ENCODE measurements around the gene CHI3L1. TPM values are rescaled to one million over a fixed set of nuclear protein-coding genes. Genes with fewer than 3 reads are reported as not detected.
A peak's percentile ranks its signal among the peaks of the same experiment; 100 is the strongest.

Gene CHI3L1
- total RNA-seq, 3 donors from 2014 or later, result 14.2 to 638 (median 426) TPM

DNA sequence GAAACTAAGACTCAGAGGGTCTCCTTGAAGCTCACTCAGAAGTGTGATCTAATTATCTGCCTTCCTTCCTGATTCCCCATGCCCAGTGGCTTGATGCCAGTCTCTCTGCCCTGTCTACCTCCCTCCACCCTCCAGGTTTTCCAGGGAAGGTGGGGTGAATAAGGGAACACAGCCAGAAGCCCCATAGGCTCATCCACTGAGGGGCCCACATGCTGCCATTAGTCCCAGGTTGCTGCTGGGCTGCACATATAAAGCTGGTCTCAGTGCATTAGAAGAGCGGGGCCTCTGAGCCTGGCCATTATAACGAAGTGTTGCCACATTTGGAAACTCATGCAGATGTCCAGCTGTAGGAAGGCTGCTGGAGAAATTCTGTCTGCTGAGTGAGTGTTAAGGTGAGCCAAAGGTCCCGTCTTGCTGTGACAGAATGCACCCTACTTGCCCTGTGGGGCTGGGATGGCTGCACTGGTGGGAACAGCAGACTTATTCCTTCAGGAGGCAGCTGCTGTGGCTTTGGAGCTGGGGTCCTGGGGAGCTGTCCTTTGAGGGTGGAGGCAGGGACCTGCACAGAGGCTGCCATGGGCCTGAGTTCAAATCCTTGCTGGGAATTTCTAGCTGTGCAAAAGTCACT, 56.0 kb downstream of the CHI3L1 start:
- H3K27me3 ChIP-seq, result no peaks in the 10 kb centered on the region
- peak overlapping the region; percentile 70 to 77 for H3K27ac ChIP-seq
- peaks cover 4 to 13% of the 10 kb centered on the region in 2 donors for H3K4me1 ChIP-seq
- peak in 1 of 2 donors; percentile 35 for DNase-seq (ENCODE audit: low spot score in 2 of 2)
- no peaks in the 10 kb centered on the region for H3K9me3 ChIP-seq
- TF ChIP-seq, protein P1, sequence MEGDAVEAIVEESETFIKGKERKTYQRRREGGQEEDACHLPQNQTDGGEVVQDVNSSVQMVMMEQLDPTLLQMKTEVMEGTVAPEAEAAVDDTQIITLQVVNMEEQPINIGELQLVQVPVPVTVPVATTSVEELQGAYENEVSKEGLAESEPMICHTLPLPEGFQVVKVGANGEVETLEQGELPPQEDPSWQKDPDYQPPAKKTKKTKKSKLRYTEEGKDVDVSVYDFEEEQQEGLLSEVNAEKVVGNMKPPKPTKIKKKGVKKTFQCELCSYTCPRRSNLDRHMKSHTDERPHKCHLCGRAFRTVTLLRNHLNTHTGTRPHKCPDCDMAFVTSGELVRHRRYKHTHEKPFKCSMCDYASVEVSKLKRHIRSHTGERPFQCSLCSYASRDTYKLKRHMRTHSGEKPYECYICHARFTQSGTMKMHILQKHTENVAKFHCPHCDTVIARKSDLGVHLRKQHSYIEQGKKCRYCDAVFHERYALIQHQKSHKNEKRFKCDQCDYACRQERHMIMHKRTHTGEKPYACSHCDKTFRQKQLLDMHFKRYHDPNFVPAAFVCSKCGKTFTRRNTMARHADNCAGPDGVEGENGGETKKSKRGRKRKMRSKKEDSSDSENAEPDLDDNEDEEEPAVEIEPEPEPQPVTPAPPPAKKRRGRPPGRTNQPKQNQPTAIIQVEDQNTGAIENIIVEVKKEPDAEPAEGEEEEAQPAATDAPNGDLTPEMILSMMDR (IDR thresholded peaks at IDR 0.05), result no peak
- TF ChIP-seq POLR2AphosphoS5 (IDR thresholded peaks at IDR 0.05) (no peak), POLR2A (IDR thresholded peaks at IDR 0.05) (no peak)
- intact Hi-C loops (cut with DNase I; ENCODE audit: low total_unique reads), result no loop called here
- H3K4me3 ChIP-seq, result peak overlapping the region in 2 of 3 donors; percentile 55 to 63
- H3K36me3 ChIP-seq, result no peaks in the 10 kb centered on the region

DNA sequence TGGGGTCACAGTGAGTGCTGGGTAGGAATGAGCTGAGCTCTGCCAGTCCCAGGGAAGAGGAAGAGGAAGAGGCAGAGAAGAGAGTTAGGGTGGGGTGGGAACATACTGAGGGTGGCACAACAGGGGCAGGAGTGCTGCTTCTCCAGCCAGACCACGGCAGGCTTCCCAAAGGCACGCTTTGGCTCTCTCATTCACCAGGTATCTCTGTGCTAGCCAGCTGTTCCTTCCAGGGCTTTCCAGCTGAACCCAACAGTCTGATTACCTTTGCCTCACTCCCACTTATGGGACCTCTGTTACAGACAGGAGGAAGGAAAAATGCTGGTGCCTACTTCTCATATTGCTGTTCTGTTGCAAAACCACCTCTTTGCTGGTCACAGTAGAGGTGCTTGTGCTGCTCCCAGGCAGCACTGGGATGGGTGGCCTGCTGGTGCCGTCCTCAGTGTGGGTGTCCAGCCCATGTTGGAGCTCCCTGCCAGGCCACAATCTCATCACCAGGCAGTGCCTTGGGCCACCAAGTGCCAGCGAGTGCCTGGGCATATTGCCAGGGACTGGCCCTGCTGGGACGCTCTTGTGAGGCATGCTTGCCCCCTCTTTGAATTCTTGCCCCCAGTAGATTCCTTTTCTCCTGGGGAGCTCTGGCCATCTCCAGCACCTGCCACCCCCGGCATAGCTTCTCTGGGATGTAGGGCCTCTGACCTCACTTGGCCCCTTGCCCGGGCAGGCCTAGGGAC, 56.8 kb downstream of the CHI3L1 start:
- Histone ChIP-seq H3K4me3 (peak overlapping the region in 2 of 3 donors; percentile 55 to 63), H3K27ac (peak overlapping the region; percentile 70 to 77), H3K4me1 (peaks cover 4 to 13% of the 10 kb centered on the region in 2 donors), H3K27me3 (no peaks in the 10 kb centered on the region), H3K9me3 (no peaks in the 10 kb centered on the region), H3K36me3 (no peaks in the 10 kb centered on the region)
- intact Hi-C loops (cut with DNase I; ENCODE audit: low total_unique reads), result loop anchor here (5.0 kb wide), 1 partner anchor 88 kb away; no protein-coding TSS in a partner anchor
- TF ChIP-seq, protein P1 (IDR thresholded peaks at IDR 0.05), result no peak
- TF ChIP-seq POLR2AphosphoS5 (IDR thresholded peaks at IDR 0.05) (no peak), POLR2A (IDR thresholded peaks at IDR 0.05) (no peak)
- peak; percentile 63 for DNase-seq (ENCODE audit: low spot score in 2 of 2)

Other genes with a start within 250 kb of the CHI3L1 start
- 100 to 1,000 TPM in 1 of 3 donors, 10 to 100 TPM in 2; 87.2 to 143 (median 87.5) TPM for gene ADIPOR1, start 228.4 kb downstream of the CHI3L1 start, total RNA-seq
- gene CYB5R1, start 219.4 kb downstream of the CHI3L1 start, total RNA-seq, result 10 to 100 TPM; 42.0 to 77.4 (median 53.8) TPM
- 100 to 1,000 TPM in 1 of 3 donors, 10 to 100 TPM in 2; 85.9 to 113 (median 94.1) TPM for gene TMEM183A, start 179.3 kb downstream of the CHI3L1 start, total RNA-seq
- gene PPFIA4, start 160.2 kb downstream of the CHI3L1 start, total RNA-seq, result 1 to 10 TPM in 2 of 3 donors, under 1 TPM in 1; 0.80 to 5.6 (median 2.9) TPM
- not detected for gene MYOG, start 100.7 kb downstream of the CHI3L1 start, total RNA-seq
- 10 to 100 TPM in 1 of 3 donors, 1 to 10 TPM in 1, under 1 TPM in 1; 0.64 to 14.5 (median 5.2) TPM for gene ADORA1, start 59.0 kb downstream of the CHI3L1 start, total RNA-seq
- under 1 TPM in 1 of 3 donors, not detected in 2; 0.66 TPM for gene MYBPH, start 10.9 kb downstream of the CHI3L1 start, total RNA-seq
- 10 to 100 TPM in 1 of 3 donors, 1 to 10 TPM in 1, not detected in 1; 5.1 to 15.2 TPM for gene CHIT1, start 43.0 kb upstream of the CHI3L1 start, total RNA-seq
- 100 to 1,000 TPM in 2 of 3 donors, 10 to 100 TPM in 1; 82.7 to 271 (median 102) TPM for gene BTG2, start 118.8 kb upstream of the CHI3L1 start, total RNA-seq
- 100 to 1,000 TPM in 1 of 3 donors, 10 to 100 TPM in 2; 79.6 to 132 (median 92.4) TPM for gene FMOD, start 164.4 kb upstream of the CHI3L1 start, total RNA-seq